Measurements from ENCODE around the gene COPS2. TPM values are rescaled to one million over a fixed set of nuclear protein-coding genes. Genes with fewer than 3 reads are reported as not detected.

COPS2 gene
- total and polyA plus RNA-seq, 9 of the 15 experiments (the other 6 are each of a cell fraction or from before 2014, with no cell fraction given): 66.4 to 154 (median 117) TPM

GRCh38 chr15:49169880-49170597, 14.6 kb upstream of the COPS2 start, which contains the start of gene GALK2 (continued):
- no peak for TF ChIP-seq GTF3C2 (IDR thresholded peaks at IDR 0.05; ENCODE audit: borderline replicate concordance, extremely low read depth, insufficient read length)
- no peak for TF ChIP-seq SREBF2 (CRISPR knock-in tag; IDR thresholded peaks at IDR 0.05)
- TF ChIP-seq ZNF785 (CRISPR knock-in tag; IDR thresholded peaks at IDR 0.05): no peak
- TF ChIP-seq, protein P1, sequence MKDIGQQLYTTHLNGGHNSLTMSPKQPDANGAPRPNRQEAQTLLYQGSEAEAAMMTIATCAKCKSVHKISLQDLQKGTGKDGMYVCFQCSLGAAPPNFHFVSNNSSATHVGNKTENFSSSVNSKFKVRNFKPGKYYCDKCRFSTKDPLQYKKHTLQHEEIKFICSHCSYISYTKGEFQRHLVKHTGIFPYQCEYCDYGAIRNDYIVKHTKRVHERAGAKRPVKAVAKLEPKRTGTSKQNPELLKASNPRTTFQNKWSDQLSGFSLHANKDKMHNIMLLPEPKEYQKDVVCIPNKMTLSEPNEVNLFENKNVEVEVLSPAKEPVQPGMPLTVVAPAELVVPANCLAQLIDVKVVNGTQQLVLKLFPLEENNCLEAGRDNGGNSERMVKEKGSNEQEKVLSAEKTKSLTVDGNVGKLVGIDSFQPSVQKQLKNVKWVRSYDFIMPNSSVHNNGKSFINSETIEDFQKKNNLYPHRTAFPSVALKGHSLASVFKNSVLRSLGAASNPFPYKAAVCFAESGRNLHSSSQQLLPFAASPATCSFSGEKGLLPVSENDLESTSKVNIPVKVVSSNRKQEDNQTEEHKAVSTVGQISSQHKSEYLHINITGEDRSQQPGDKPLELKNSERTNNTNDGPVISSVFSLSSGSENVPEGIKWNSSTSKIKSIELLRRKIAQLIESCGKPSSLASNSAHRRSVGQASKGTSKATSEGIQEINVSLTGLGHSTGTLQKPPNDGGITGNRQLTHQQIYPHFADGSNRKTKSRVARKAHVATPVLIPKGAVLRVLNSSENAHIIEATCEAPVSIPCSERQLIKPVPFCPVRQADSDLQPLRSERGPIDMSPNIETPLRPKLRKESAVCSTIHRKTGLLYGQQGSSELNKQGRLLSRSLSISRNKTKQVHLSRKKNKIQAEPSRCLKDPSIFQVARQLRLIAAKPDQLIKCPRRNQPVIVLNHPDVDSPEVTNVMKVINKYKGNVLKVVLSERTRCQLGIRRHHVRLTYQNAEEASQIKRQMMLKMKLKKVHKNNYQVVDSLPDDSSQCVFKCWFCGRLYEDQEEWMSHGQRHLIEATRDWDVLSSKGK (CRISPR knock-in tag; IDR thresholded peaks at IDR 0.05): no peak
- peak; percentile 80 for TF ChIP-seq ELF2 (CRISPR knock-in tag; IDR thresholded peaks at IDR 0.05)
- TF ChIP-seq, protein P2, sequence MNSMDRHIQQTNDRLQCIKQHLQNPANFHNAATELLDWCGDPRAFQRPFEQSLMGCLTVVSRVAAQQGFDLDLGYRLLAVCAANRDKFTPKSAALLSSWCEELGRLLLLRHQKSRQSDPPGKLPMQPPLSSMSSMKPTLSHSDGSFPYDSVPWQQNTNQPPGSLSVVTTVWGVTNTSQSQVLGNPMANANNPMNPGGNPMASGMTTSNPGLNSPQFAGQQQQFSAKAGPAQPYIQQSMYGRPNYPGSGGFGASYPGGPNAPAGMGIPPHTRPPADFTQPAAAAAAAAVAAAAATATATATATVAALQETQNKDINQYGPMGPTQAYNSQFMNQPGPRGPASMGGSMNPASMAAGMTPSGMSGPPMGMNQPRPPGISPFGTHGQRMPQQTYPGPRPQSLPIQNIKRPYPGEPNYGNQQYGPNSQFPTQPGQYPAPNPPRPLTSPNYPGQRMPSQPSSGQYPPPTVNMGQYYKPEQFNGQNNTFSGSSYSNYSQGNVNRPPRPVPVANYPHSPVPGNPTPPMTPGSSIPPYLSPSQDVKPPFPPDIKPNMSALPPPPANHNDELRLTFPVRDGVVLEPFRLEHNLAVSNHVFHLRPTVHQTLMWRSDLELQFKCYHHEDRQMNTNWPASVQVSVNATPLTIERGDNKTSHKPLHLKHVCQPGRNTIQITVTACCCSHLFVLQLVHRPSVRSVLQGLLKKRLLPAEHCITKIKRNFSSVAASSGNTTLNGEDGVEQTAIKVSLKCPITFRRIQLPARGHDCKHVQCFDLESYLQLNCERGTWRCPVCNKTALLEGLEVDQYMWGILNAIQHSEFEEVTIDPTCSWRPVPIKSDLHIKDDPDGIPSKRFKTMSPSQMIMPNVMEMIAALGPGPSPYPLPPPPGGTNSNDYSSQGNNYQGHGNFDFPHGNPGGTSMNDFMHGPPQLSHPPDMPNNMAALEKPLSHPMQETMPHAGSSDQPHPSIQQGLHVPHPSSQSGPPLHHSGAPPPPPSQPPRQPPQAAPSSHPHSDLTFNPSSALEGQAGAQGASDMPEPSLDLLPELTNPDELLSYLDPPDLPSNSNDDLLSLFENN (IDR thresholded peaks at IDR 0.05; ENCODE audit: low read depth in 2 of 2, low read length in 2 of 2): no peak
- TF ChIP-seq ZNF121 (CRISPR knock-in tag; conservative IDR thresholded peaks at IDR 0.05): no peak
- peak; percentile 73; the same call in 1 of the 2 replicates for TF ChIP-seq JUND (IDR thresholded peaks at IDR 0.05; ENCODE audit: borderline replicate concordance, low read depth, low read length)
- peak; percentile 57; the same call in 1 of the 3 replicates for TF ChIP-seq JUND (tag; IDR thresholded peaks at IDR 0.05; ENCODE audit: borderline replicate concordance, low read depth, low read length)
- TF ChIP-seq BRF1 (IDR thresholded peaks at IDR 0.05; ENCODE audit: borderline replicate concordance, extremely low read depth, insufficient read length): no peak
- no peak for TF ChIP-seq NFYB (IDR thresholded peaks at IDR 0.05; ENCODE audit: extremely low read depth, insufficient read length)
- no peak for TF ChIP-seq DNMT1 (IDR thresholded peaks at IDR 0.05)
- no peak for TF ChIP-seq HMG20A (CRISPR knock-in tag; conservative IDR thresholded peaks at IDR 0.05)
- no peak for TF ChIP-seq GTF2A2 (tag; IDR thresholded peaks at IDR 0.05)
- no peak for TF ChIP-seq EHMT2 (IDR thresholded peaks at IDR 0.05)
- TF ChIP-seq ZSCAN29 (IDR thresholded peaks at IDR 0.05): no peak
- no peak for TF ChIP-seq NR0B1 (IDR thresholded peaks at IDR 0.05; ENCODE audit: partially characterized antibody)
